K562 (cell line): ENCODE measurements around the gene ACSBG1. TPM values are rescaled to one million over a fixed set of nuclear protein-coding genes. Genes with fewer than 3 reads are reported as not detected.

Source experiments
- BACH1 ChIP-seq: fragments of 200-800 bp; sonication (Bioruptor generic); IDR thresholded peaks from 2 replicates; pipeline ENCODE4 v1.6.1; 2016; ENCODE audit warnings: missing genetic modification characterization, missing compliant biosample characterization
- CREB5 ChIP-seq: fragments of 250-450 bp; sonication (Bioruptor Pico); IDR thresholded peaks from 2 replicates; pipeline ENCODE4 v1.5.0; 2020; ENCODE audit warnings: mild to moderate bottlenecking
- ELF1 ChIP-seq: fragments of 200-800 bp; sonication (Bioruptor generic); IDR thresholded peaks from 2 replicates; pipeline ENCODE4 v1.6.1; 2016; ENCODE audit warnings: missing genetic modification characterization, missing compliant biosample characterization
- ETS1 ChIP-seq: conservative IDR thresholded peaks from 2 replicates; pipeline ENCODE4 v1.6.1; 2011; ENCODE audit warnings: low read depth, mild to moderate bottlenecking, low read length; ENCODE audit not compliant: control insufficient read depth
- FOXA3 ChIP-seq, 2 experiments: fragments of 450-650 bp in 1 of 2; sonication (generic) in 1 of 2; formaldehyde crosslinking; IDR thresholded peaks in 1 of 2; conservative IDR thresholded peaks in 1 of 2; 2 replicates each; pipeline versions ENCODE4 v1.4.0 to v1.8.0; 2020 to 2022; ENCODE audit warnings: mild to moderate bottlenecking in 2 of 2, missing genetic modification reagents in 1 of 2
- HDAC6 ChIP-seq: IDR thresholded peaks from 2 replicates; pipeline ENCODE4 v1.6.1; 2012; ENCODE audit warnings: low read depth, mild to moderate bottlenecking, control low read depth, inconsistent platforms, low read length, moderate library complexity
- NFATC3 ChIP-seq: fragments of 450-650 bp; IDR thresholded peaks from 2 replicates; pipeline ENCODE4 v1.6.1; 2017; ENCODE audit warnings: mild to moderate bottlenecking
- NFE2 ChIP-seq: IDR thresholded peaks from 2 replicates; pipeline ENCODE4 v1.6.1; 2014; ENCODE audit warnings: antibody characterized with exemption, low read depth
- PHB2 ChIP-seq: fragments of 450-650 bp; IDR thresholded peaks from 2 replicates; pipeline ENCODE4 v1.6.1; 2017; ENCODE audit warnings: low read depth
- RAD21 ChIP-seq, 2 experiments: fragments of 250-450 bp in 1 of 2; fragments of 450-650 bp in 1 of 2; sonication (Bioruptor Pico) in 1 of 2; formaldehyde crosslinking in 1 of 2; IDR thresholded peaks in 1 of 2; conservative IDR thresholded peaks in 1 of 2; 2 replicates each; pipeline versions ENCODE4 v1.4.0 to v1.8.0; 2020 to 2022; ENCODE audit warnings: mild to moderate bottlenecking in 2 of 2, moderate library complexity in 1 of 2
- SIN3B ChIP-seq: fragments of 450-650 bp; IDR thresholded peaks from 2 replicates; pipeline ENCODE4 v1.6.1; 2017; ENCODE audit warnings: low read depth, mild to moderate bottlenecking, moderate library complexity
- SP2 ChIP-seq: IDR thresholded peaks from 2 replicates; pipeline ENCODE4 v1.6.1; 2011; ENCODE audit warnings: mild to moderate bottlenecking, low read depth, low read length, moderate library complexity; ENCODE audit not compliant: poor library complexity, severe bottlenecking; ENCODE audit errors: extremely low read depth
- SUPT5H ChIP-seq: fragments of 450-650 bp; IDR thresholded peaks from 2 replicates; pipeline ENCODE4 v1.6.1; 2016
- TOE1 ChIP-seq, 2 experiments: fragments of 450-650 bp in 1 of 2; sonication (generic) in 1 of 2; formaldehyde crosslinking in 1 of 2; IDR thresholded peaks; 2 replicates each; pipeline versions ENCODE4 v1.7.1 to v1.8.0; 2016 to 2022; ENCODE audit warnings: borderline replicate concordance in 2 of 2, mild to moderate bottlenecking in 2 of 2, antibody characterized with exemption in 1 of 2, inconsistent platforms in 1 of 2, low read depth in 1 of 2, missing genetic modification reagents in 1 of 2, moderate library complexity in 1 of 2
- TSC22D4 ChIP-seq: fragments of 450-650 bp; IDR thresholded peaks from 2 replicates; pipeline ENCODE4 v1.6.1; 2016; ENCODE audit warnings: missing genetic modification characterization, missing biosample characterization, control low read depth
- ZKSCAN8 ChIP-seq: fragments of 200-800 bp; sonication (Bioruptor generic); IDR thresholded peaks from 2 replicates; pipeline ENCODE4 v1.6.1; 2016; ENCODE audit warnings: missing genetic modification characterization, missing compliant biosample characterization
- ZNF408 ChIP-seq: fragments of 250-450 bp; sonication (Bioruptor Pico); IDR thresholded peaks from 2 replicates; pipeline ENCODE4 v1.4.0; 2020; ENCODE audit warnings: low read depth, mild to moderate bottlenecking, moderate library complexity
- ZZZ3 ChIP-seq: fragments of 450-650 bp; IDR thresholded peaks from 2 replicates; pipeline ENCODE4 v1.6.1; 2016; ENCODE audit warnings: antibody characterized with exemption, mild to moderate bottlenecking, moderate library complexity
- polyA plus RNA-seq, 8 experiments: library from polyadenylated mRNA; depleted of rRNA in 4 of 8; stranded (reverse) in 5 of 8; unstranded in 3 of 8; fragments of >200 nt; fragmentation: Nextera tagmentation in 2 of 8; fragmentation: Illumina TruSeq in 1 of 8; extraction: Ambion mirVana in 2 of 8; extraction: Trizol in 1 of 8; gene quantifications; 2 replicates each; pipeline versions ENCODE4 v1.2.1 to v1.2.3, GENCODE V29; 2011 to 2014; ENCODE audit warnings: inconsistent platforms in 1 of 8, missing spikeins in 1 of 8
- total RNA-seq, 7 experiments: library from RNA; depleted of rRNA in 6 of 7; stranded (reverse); fragments of >200 nt in 6 of 7; fragmentation: Illumina TruSeq in 2 of 7; extraction: Trizol in 2 of 7; gene quantifications; 2 replicates each; pipeline versions ENCODE4 v1.2.1 to v1.2.3, GENCODE V29; 2011 to 2021; ENCODE audit warnings: low replicate concordance in 1 of 7
- TF ChIP-seq, protein P1 (sequence below): sonication (generic); formaldehyde crosslinking; IDR thresholded peaks from 2 replicates; pipeline ENCODE4 v1.9.0; 2022; ENCODE audit warnings: mild to moderate bottlenecking, missing genetic modification reagents
- TF ChIP-seq, protein P2 (sequence below): sonication (generic); formaldehyde crosslinking; IDR thresholded peaks from 2 replicates; pipeline ENCODE4 v1.9.0; 2022; ENCODE audit warnings: mild to moderate bottlenecking, missing genetic modification reagents
- TF ChIP-seq, protein P3 (sequence below), 2 experiments: fragments of 450-650 bp in 1 of 2; sonication (generic) in 1 of 2; formaldehyde crosslinking in 1 of 2; IDR thresholded peaks in 1 of 2; conservative IDR thresholded peaks in 1 of 2; 2 replicates each; pipeline versions ENCODE4 v1.6.1 to v1.8.1; 2016 to 2023; ENCODE audit warnings: mild to moderate bottlenecking in 2 of 2, moderate library complexity in 2 of 2, inconsistent platforms in 1 of 2, missing genetic modification reagents in 1 of 2

ACSBG1 gene
- total and polyA plus RNA-seq, 9 of the 15 experiments (the other 6 are each of a cell fraction or from before 2014, with no cell fraction given), result 0.36 to 6.4 (median 2.5) TPM

- TF ChIP-seq BACH1, result no peak
- TF ChIP-seq SP2, result no peak
- no peak for TF ChIP-seq RAD21 (CRISPR knock-in tag; conservative IDR thresholded peaks at IDR 0.05 in 1 of 2, IDR thresholded peaks at IDR 0.05 in 1 of 2)
- TF ChIP-seq ETS1, result no peak
- TF ChIP-seq CREB5, result no peak
- TF ChIP-seq, protein P1, sequence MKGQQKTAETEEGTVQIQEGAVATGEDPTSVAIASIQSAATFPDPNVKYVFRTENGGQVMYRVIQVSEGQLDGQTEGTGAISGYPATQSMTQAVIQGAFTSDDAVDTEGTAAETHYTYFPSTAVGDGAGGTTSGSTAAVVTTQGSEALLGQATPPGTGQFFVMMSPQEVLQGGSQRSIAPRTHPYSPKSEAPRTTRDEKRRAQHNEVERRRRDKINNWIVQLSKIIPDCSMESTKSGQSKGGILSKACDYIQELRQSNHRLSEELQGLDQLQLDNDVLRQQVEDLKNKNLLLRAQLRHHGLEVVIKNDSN (CRISPR knock-in tag), result no peak
- TF ChIP-seq HDAC6, result no peak
- TF ChIP-seq TOE1 (IDR thresholded peaks at IDR 0.05; ENCODE audit: borderline replicate concordance), result no peak
- no peak for TF ChIP-seq TOE1 (CRISPR knock-in tag; IDR thresholded peaks at IDR 0.05; ENCODE audit: borderline replicate concordance, low read depth)
- TF ChIP-seq FOXA3 (CRISPR knock-in tag; conservative IDR thresholded peaks at IDR 0.05 in 1 of 2, IDR thresholded peaks at IDR 0.05 in 1 of 2), result no peak
- TF ChIP-seq NFE2, result no peak
- TF ChIP-seq ELF1 (tag), result no peak
- TF ChIP-seq, protein P2, sequence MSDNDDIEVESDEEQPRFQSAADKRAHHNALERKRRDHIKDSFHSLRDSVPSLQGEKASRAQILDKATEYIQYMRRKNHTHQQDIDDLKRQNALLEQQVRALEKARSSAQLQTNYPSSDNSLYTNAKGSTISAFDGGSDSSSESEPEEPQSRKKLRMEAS (CRISPR knock-in tag), result no peak
- TF ChIP-seq ZNF408 (CRISPR knock-in tag), result no peak
- TF ChIP-seq NFATC3, result no peak
- TF ChIP-seq SIN3B, result no peak
- TF ChIP-seq ZZZ3, result no peak
- TF ChIP-seq ZKSCAN8 (CRISPR knock-in tag), result no peak
- TF ChIP-seq SUPT5H, result no peak
- no peak for TF ChIP-seq PHB2
- TF ChIP-seq, protein P3, sequence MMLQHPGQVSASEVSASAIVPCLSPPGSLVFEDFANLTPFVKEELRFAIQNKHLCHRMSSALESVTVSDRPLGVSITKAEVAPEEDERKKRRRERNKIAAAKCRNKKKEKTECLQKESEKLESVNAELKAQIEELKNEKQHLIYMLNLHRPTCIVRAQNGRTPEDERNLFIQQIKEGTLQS (IDR thresholded peaks at IDR 0.05), result peak; percentile 97
- TF ChIP-seq, protein P3 (CRISPR knock-in tag; conservative IDR thresholded peaks at IDR 0.05), result no peak
- TF ChIP-seq TSC22D4 (tag), result no peak
These were observed 21.6 kb downstream of the ACSBG1 start (continued) for GRCh38 chr15:78212546-78213424.
